Calu3 (cell line): Measurements from ENCODE around the gene MORN5. TPM values are rescaled to one million over a fixed set of nuclear protein-coding genes. Genes with fewer than 3 reads are reported as not detected.

Experiments used
- BruUV-seq: library from RNA; stranded (reverse); fragments of 400-500 nt; replicated peaks from 2 replicates; lab custom pipeline; 2021; lab: Mats Ljungman, UMichigan
- CTCF ChIA-PET: fragments of 300-600 bp; sonication (Branson Sonifier 250); formaldehyde crosslinking; loops from one replicate; lab custom pipeline; 2022; ENCODE audit warnings: antibody characterized with exemption; lab: Charles Lee
- DNase-seq: peaks from one replicate; pipeline ENCODE4 v3.0.0; 2022
- H3K27ac Mint-ChIP-seq: one replicate; pipeline ENCODE4 v1.8.0; 2022; ENCODE audit warnings: mixed read lengths; ENCODE audit not compliant: unreplicated experiment
- H3K27me3 Mint-ChIP-seq: one replicate; pipeline ENCODE4 v1.8.0; 2022; ENCODE audit warnings: mixed read lengths; ENCODE audit not compliant: unreplicated experiment
- H3K36me3 Mint-ChIP-seq: one replicate; pipeline ENCODE4 v1.8.0; 2022; ENCODE audit warnings: mild to moderate bottlenecking, moderate library complexity, mixed read lengths; ENCODE audit not compliant: insufficient read depth, unreplicated experiment
- H3K4me1 Mint-ChIP-seq: one replicate; pipeline ENCODE4 v1.8.0; 2022; ENCODE audit warnings: mild to moderate bottlenecking, low read depth, mixed read lengths; ENCODE audit not compliant: unreplicated experiment
- H3K4me3 Mint-ChIP-seq: one replicate; pipeline ENCODE4 v1.8.0; 2022; ENCODE audit warnings: mild to moderate bottlenecking, low read depth, moderate library complexity, mixed read lengths; ENCODE audit not compliant: unreplicated experiment
- H3K9me3 Mint-ChIP-seq: one replicate; pipeline ENCODE4 v1.8.0; 2022; ENCODE audit warnings: low read depth, mixed read lengths; ENCODE audit not compliant: unreplicated experiment
- CTCF ChIP-seq: fragments of 200-600 bp; IDR thresholded peaks from one replicate; pipeline ENCODE4 v1.8.0; 2022; ENCODE audit warnings: antibody characterized with exemption; ENCODE audit not compliant: unreplicated experiment
- intact Hi-C: fragments of 100-400 bp; cut with micrococcal nuclease; formaldehyde crosslinking; loops from one replicate; pipeline ENCODE4 v1.10.0; 2022; ENCODE audit not compliant: unreplicated experiment
- total RNA-seq: library from RNA; stranded (reverse); gene quantifications from 2 replicates; pipeline ENCODE4 v1.2.3, GENCODE V29; 2022

MORN5 gene
- total RNA-seq, 1 experiment from 2014 or later, result not detected

- Mint-ChIP-seq H3K9me3 (no peaks in the 10 kb centered on the region), H3K27ac (no peak overlapping the region), H3K4me3 (no peak overlapping the region), H3K4me1 (peaks cover 8% of the 10 kb centered on the region), H3K27me3 (peaks cover 85% of the 10 kb centered on the region), H3K36me3 (peaks cover 6% of the 10 kb centered on the region)
- no TSS peak for BruUV-seq
- no peak for DNase-seq
- CTCF ChIA-PET, result no interaction called here
- intact Hi-C loops, result no loop called here
- no peak for TF ChIP-seq CTCF
Measured at GRCh38 chr9:122216798-122217418, 57.2 kb downstream of the MORN5 start.

- BruUV-seq, result no TSS peak
- DNase-seq, result no peak
- Mint-ChIP-seq H3K9me3 (no peaks in the 10 kb centered on the region), H3K27ac (no peak overlapping the region), H3K4me3 (no peak overlapping the region), H3K27me3 (peaks cover 85% of the 10 kb centered on the region), H3K4me1 (peaks cover 8% of the 10 kb centered on the region), H3K36me3 (peaks cover 6% of the 10 kb centered on the region)
- intact Hi-C loops, result no loop called here
- TF ChIP-seq CTCF, result no peak
- CTCF ChIA-PET, result no interaction called here
Measured at GRCh38 chr9:122217640-122218039, 57.9 kb downstream of the MORN5 start.

GRCh38 chr9:122218071-122218934, 58.6 kb downstream of the MORN5 start:
- CTCF ChIA-PET, result no interaction called here
- no peak for TF ChIP-seq CTCF
- Mint-ChIP-seq H3K4me1 (peaks cover 8% of the 10 kb centered on the region), H3K4me3 (no peak overlapping the region), H3K27ac (no peak overlapping the region), H3K9me3 (no peaks in the 10 kb centered on the region), H3K27me3 (peaks cover 85% of the 10 kb centered on the region), H3K36me3 (peaks cover under 1% of the 10 kb centered on the region)
- intact Hi-C loops, result no loop called here
- BruUV-seq, result no TSS peak
- DNase-seq, result no peak

GRCh38 chr9:122218935-122219855, 59.5 kb downstream of the MORN5 start:
- TF ChIP-seq CTCF, result no peak
- Mint-ChIP-seq H3K27ac (no peak overlapping the region), H3K36me3 (no peaks in the 10 kb centered on the region), H3K4me1 (peaks cover 8% of the 10 kb centered on the region), H3K4me3 (no peak overlapping the region), H3K27me3 (peaks cover 89% of the 10 kb centered on the region), H3K9me3 (no peaks in the 10 kb centered on the region)
- DNase-seq, result no peak
- no TSS peak for BruUV-seq
- CTCF ChIA-PET, result no interaction called here
- intact Hi-C loops, result no loop called here
